ENCODE measurements around the gene NUP98.

DNA sequence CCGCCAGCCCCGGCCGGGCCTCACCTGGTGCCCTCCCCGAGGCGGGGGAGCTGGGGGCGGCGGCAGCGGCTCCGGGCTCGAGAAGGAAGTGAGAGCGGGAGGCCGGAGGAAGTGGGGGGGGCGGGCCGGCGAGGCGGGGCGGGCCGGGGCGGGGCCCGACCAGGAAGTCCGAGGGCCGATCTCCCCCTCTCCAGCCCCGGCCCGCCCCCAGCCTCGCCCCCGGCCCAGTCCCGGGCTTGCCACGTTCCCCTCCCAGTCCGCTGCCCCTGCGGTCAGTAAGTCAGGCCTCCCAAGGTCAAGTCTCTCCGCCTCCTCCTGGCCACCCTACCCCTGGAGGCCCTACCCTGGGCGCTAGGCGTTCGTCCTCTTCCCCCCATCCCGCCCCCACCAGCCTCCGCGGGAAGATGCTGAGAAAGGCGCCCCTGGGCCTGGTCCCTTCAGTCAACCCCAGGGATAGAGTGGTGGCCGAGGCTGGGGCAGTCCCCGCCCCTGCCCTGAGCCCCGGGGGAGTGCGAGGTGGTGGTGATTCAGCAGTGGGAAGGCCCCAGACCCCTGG is 43.6 kb upstream of the NUP98 start, which contains the start of gene RHOG:
- TF ChIP-seq, protein P1, sequence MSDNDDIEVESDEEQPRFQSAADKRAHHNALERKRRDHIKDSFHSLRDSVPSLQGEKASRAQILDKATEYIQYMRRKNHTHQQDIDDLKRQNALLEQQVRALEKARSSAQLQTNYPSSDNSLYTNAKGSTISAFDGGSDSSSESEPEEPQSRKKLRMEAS (IDR thresholded peaks at IDR 0.05): no peak
- no peak for TF ChIP-seq USF1 (IDR thresholded peaks at IDR 0.05)
- TF ChIP-seq CREB1 (IDR thresholded peaks at IDR 0.05; ENCODE audit: low read depth): no peak
- no peak for TF ChIP-seq REST (IDR thresholded peaks at IDR 0.05; ENCODE audit: low read depth)
- TF ChIP-seq RAD21 (IDR thresholded peaks at IDR 0.05; ENCODE audit: low read depth): no peak
- TF ChIP-seq EP300 (IDR thresholded peaks at IDR 0.05; ENCODE audit: borderline replicate concordance): no peak
- TF ChIP-seq EGR1 (IDR thresholded peaks at IDR 0.05): peak; percentile 11; the same call in 1 of the 2 replicates
- no peak for TF ChIP-seq FOXM1 (IDR thresholded peaks at IDR 0.05; ENCODE audit: borderline replicate concordance, low read depth)
- no peak for TF ChIP-seq YY1 (IDR thresholded peaks at IDR 0.05; ENCODE audit: low read depth)
- TF ChIP-seq CEBPB (IDR thresholded peaks at IDR 0.05): no peak

Data from Ishikawa (cell line).